KMS-11 (cell line): ENCODE measurements around the gene SCAMP1.
A peak's percentile ranks its signal among the peaks of the same experiment; 100 is the strongest.

ENCODE experiments used
- H2AFZ ChIP-seq: fragments of 200-600 bp; sonication (generic); 2 replicates; pipeline ENCODE4 v1.6.1; 2016; ENCODE audit warnings: antibody characterized with exemption, mixed run types, low read depth
- H3K27ac ChIP-seq: fragments of 200-600 bp; sonication (generic); 2 replicates; pipeline ENCODE4 v1.6.1; 2016; ENCODE audit warnings: mild to moderate bottlenecking, mixed run types
- H3K27me3 ChIP-seq: fragments of 200-600 bp; sonication (generic); 2 replicates; pipeline ENCODE4 v1.6.1; 2017; ENCODE audit warnings: mild to moderate bottlenecking, low read depth, mixed run types, moderate library complexity; ENCODE audit not compliant: insufficient read depth
- H3K36me3 ChIP-seq: fragments of 200-600 bp; sonication (generic); 2 replicates; pipeline ENCODE4 v1.6.1; 2017; ENCODE audit warnings: mild to moderate bottlenecking, mixed run types; ENCODE audit not compliant: insufficient read depth
- H3K4me1 ChIP-seq: fragments of 200-600 bp; sonication (generic); 2 replicates; pipeline ENCODE4 v1.6.1; 2016; ENCODE audit warnings: mild to moderate bottlenecking, low read depth, mixed run types; ENCODE audit not compliant: poor library complexity, severe bottlenecking
- H3K4me2 ChIP-seq: fragments of 200-600 bp; sonication (generic); 2 replicates; pipeline ENCODE4 v1.7.0; 2016; ENCODE audit warnings: mild to moderate bottlenecking, mixed run types
- H3K4me3 ChIP-seq: fragments of 200-600 bp; sonication (generic); IDR thresholded peaks from 2 replicates; pipeline ENCODE4 v1.6.1; 2017; ENCODE audit warnings: low read depth, low read length, mixed read lengths; ENCODE audit not compliant: insufficient read depth
- H3K79me2 ChIP-seq: fragments of 200-600 bp; sonication (generic); 2 replicates; pipeline ENCODE4 v1.6.1; 2016; ENCODE audit warnings: low read depth, mixed run types; ENCODE audit not compliant: insufficient read depth
- H3K9ac ChIP-seq: fragments of 200-600 bp; sonication (generic); 2 replicates; pipeline ENCODE4 v1.6.1; 2016; ENCODE audit warnings: mild to moderate bottlenecking, mixed run types
- H4K20me1 ChIP-seq: fragments of 200-600 bp; sonication (generic); 2 replicates; pipeline ENCODE4 v1.6.1; 2016; ENCODE audit warnings: mild to moderate bottlenecking, mixed run types; ENCODE audit not compliant: insufficient read depth
- CTCF ChIP-seq: fragments of 200-600 bp; sonication (generic); conservative IDR thresholded peaks from 2 replicates; pipeline ENCODE4 v1.6.1; 2017; ENCODE audit warnings: low read depth, mild to moderate bottlenecking, antibody characterized with exemption, low read length, moderate library complexity, mixed read lengths

The SCAMP1 gene

GRCh38 chr5:78495800-78496199 is 135.4 kb downstream of the SCAMP1 start:
- Histone ChIP-seq H3K4me3 (no peak overlapping the region), H3K36me3 (no peaks in the 10 kb centered on the region), H2AFZ (no peak overlapping the region), H4K20me1 (no peaks in the 10 kb centered on the region), H3K27ac (no peak overlapping the region), H3K9ac (no peak overlapping the region), H3K4me1 (peaks cover 28% of the 10 kb centered on the region), H3K27me3 (no peaks in the 10 kb centered on the region), H3K79me2 (no peaks in the 10 kb centered on the region), H3K4me2 (no peak overlapping the region)
- TF ChIP-seq CTCF, result no peak

GRCh38 chr5:78496373-78496772 is 136.0 kb downstream of the SCAMP1 start:
- Histone ChIP-seq H2AFZ (no peak overlapping the region), H3K27ac (no peak overlapping the region), H3K4me2 (no peak overlapping the region), H3K27me3 (no peaks in the 10 kb centered on the region), H3K79me2 (no peaks in the 10 kb centered on the region), H3K4me3 (no peak overlapping the region), H3K9ac (no peak overlapping the region), H4K20me1 (no peaks in the 10 kb centered on the region), H3K36me3 (no peaks in the 10 kb centered on the region), H3K4me1 (peaks cover 28% of the 10 kb centered on the region)
- TF ChIP-seq CTCF, result no peak

- no peaks in the 10 kb centered on the region for H3K79me2 ChIP-seq
- peak overlapping the region; percentile 34; the same call in 1 of the 2 replicates for H3K4me2 ChIP-seq
- H3K27ac ChIP-seq, result peak overlapping the region; percentile 35; the same call in 1 of the 2 replicates
- no peak overlapping the region for H3K9ac ChIP-seq
- H3K36me3 ChIP-seq, result no peaks in the 10 kb centered on the region
- TF ChIP-seq CTCF, result no peak
- H4K20me1 ChIP-seq, result no peaks in the 10 kb centered on the region
- no peak overlapping the region for H3K4me3 ChIP-seq
- H2AFZ ChIP-seq, result no peak overlapping the region
- peaks cover 28% of the 10 kb centered on the region for H3K4me1 ChIP-seq
- no peaks in the 10 kb centered on the region for H3K27me3 ChIP-seq
Measured at GRCh38 chr5:78497573-78498533, 137.4 kb downstream of the SCAMP1 start.

GRCh38 chr5:78499485-78499884 is 139.1 kb downstream of the SCAMP1 start:
- H3K79me2 ChIP-seq, result no peaks in the 10 kb centered on the region
- no peak overlapping the region for H2AFZ ChIP-seq
- H3K9ac ChIP-seq, result no peak overlapping the region
- H3K4me2 ChIP-seq, result no peak overlapping the region
- no peak for TF ChIP-seq CTCF
- no peaks in the 10 kb centered on the region for H3K36me3 ChIP-seq
- peaks cover 28% of the 10 kb centered on the region for H3K4me1 ChIP-seq
- H4K20me1 ChIP-seq, result no peaks in the 10 kb centered on the region
- H3K4me3 ChIP-seq, result no peak overlapping the region
- no peaks in the 10 kb centered on the region for H3K27me3 ChIP-seq
- no peak overlapping the region for H3K27ac ChIP-seq
